K562 (cell line): ENCODE data around the gene TRMT112. TPM values are rescaled to one million over a fixed set of nuclear protein-coding genes. Genes with fewer than 3 reads are reported as not detected.
A peak's percentile ranks its signal among the peaks of the same experiment; 100 is the strongest.

Source experiments
- ATF7 ChIP-seq: fragments of 450-650 bp; IDR thresholded peaks from 2 replicates; pipeline ENCODE4 v1.7.1; 2014; ENCODE audit warnings: mild to moderate bottlenecking, moderate library complexity
- BCLAF1 ChIP-seq, 2 experiments: fragments of 450-650 bp in 1 of 2; IDR thresholded peaks; 2 replicates each; pipeline ENCODE4 v1.6.1; 2011 to 2017; ENCODE audit warnings: low read depth in 2 of 2, antibody characterized with exemption in 1 of 2, borderline replicate concordance in 1 of 2, low read length in 1 of 2, mild to moderate bottlenecking in 1 of 2, mixed read lengths in 1 of 2; ENCODE audit not compliant: control insufficient read depth in 1 of 2
- CUX1 ChIP-seq: fragments of 200-800 bp; sonication (Bioruptor generic); IDR thresholded peaks from 2 replicates; pipeline ENCODE4 v1.6.1; 2016; ENCODE audit warnings: missing genetic modification characterization, missing compliant biosample characterization
- CXXC5 ChIP-seq: fragments of 250-450 bp; sonication (Bioruptor Pico); IDR thresholded peaks from 2 replicates; pipeline ENCODE4 v1.8.0; 2022; ENCODE audit warnings: inconsistent platforms, mild to moderate bottlenecking, moderate library complexity
- E2F8 ChIP-seq: fragments of 450-650 bp; IDR thresholded peaks from 2 replicates; pipeline ENCODE4 v1.7.1; 2018; ENCODE audit warnings: mild to moderate bottlenecking, low read depth; ENCODE audit not compliant: partially characterized antibody
- SFPQ ChIP-seq: fragments of 200-400 bp; formaldehyde crosslinking; IDR thresholded peaks from 2 replicates; pipeline ENCODE4 v1.6.1; 2017; ENCODE audit warnings: mild to moderate bottlenecking, low read depth, low read length, moderate library complexity
- SMC3 ChIP-seq: conservative IDR thresholded peaks from 2 replicates; pipeline ENCODE4 v1.6.1; 2011; ENCODE audit warnings: low read depth, low read length, improper control_type of control experiment; ENCODE audit not compliant: insufficient read depth
- TEAD1 ChIP-seq, 2 experiments: fragments of 450-650 bp in 1 of 2; sonication (generic) in 1 of 2; formaldehyde crosslinking; IDR thresholded peaks; 2 replicates each; pipeline versions ENCODE4 v1.4.0 to v1.8.0; 2020 to 2022; ENCODE audit warnings: mild to moderate bottlenecking in 2 of 2, missing genetic modification reagents in 1 of 2
- polyA plus RNA-seq, 8 experiments: library from polyadenylated mRNA; depleted of rRNA in 4 of 8; stranded (reverse) in 5 of 8; unstranded in 3 of 8; fragments of >200 nt; fragmentation: Nextera tagmentation in 2 of 8; fragmentation: Illumina TruSeq in 1 of 8; extraction: Ambion mirVana in 2 of 8; extraction: Trizol in 1 of 8; gene quantifications; 2 replicates each; pipeline versions ENCODE4 v1.2.1 to v1.2.3, GENCODE V29; 2011 to 2014; ENCODE audit warnings: inconsistent platforms in 1 of 8, missing spikeins in 1 of 8
- total RNA-seq, 7 experiments: library from RNA; depleted of rRNA in 6 of 7; stranded (reverse); fragments of >200 nt in 6 of 7; fragmentation: Illumina TruSeq in 2 of 7; extraction: Trizol in 2 of 7; gene quantifications; 2 replicates each; pipeline versions ENCODE4 v1.2.1 to v1.2.3, GENCODE V29; 2011 to 2021; ENCODE audit warnings: low replicate concordance in 1 of 7

Gene TRMT112
- total and polyA plus RNA-seq, 9 of the 15 experiments (the other 6 are each of a cell fraction or from before 2014, with no cell fraction given), result 162 to 444 (median 300) TPM

GRCh38 chr11:64317961-64318765 lies 804 bp upstream of the TRMT112 start, which contains the start of gene PRDX5 (continued):
- 0 out of 4 replicates have a peak, but pooled peaks of 1 of the 2 experiments have one; percentile 48 for TF ChIP-seq TEAD1 (CRISPR knock-in tag; IDR thresholded peaks at IDR 0.05)
- no peak for TF ChIP-seq E2F8
- TF ChIP-seq ATF7, result no peak; the same call in 1 of the 2 replicates
- no peak for TF ChIP-seq SFPQ
- TF ChIP-seq CXXC5, result peak; percentile 71
- no peak for TF ChIP-seq CUX1 (CRISPR knock-in tag)
- TF ChIP-seq BCLAF1 (IDR thresholded peaks at IDR 0.05; ENCODE audit: borderline replicate concordance in 1 of 2, control insufficient read depth in 1 of 2, low read depth in 2 of 2, low read length in 1 of 2), result no peak
- TF ChIP-seq SMC3, result no peak; the same call in 1 of the 2 replicates
